H9 (cell line): ENCODE data around the gene CTSE. TPM values are rescaled to one million over a fixed set of nuclear protein-coding genes. Genes with fewer than 3 reads are reported as not detected.

ENCODE experiments used
- DNase-seq: peaks from one replicate; pipeline ENCODE4 v3.0.0-alpha.2; 2017
- H2AFZ ChIP-seq: one replicate; pipeline ENCODE4 v1.6.1; 2013; ENCODE audit warnings: mild to moderate bottlenecking, low read length, control low read depth, moderate library complexity
- H2AK5ac ChIP-seq: 2 replicates; pipeline ENCODE4 v1.6.1; 2013; ENCODE audit warnings: low read length, control low read depth, mixed read lengths; ENCODE audit not compliant: insufficient read length
- H2BK120ac ChIP-seq: one replicate; pipeline ENCODE4 v1.6.1; 2013; ENCODE audit warnings: low read depth, mild to moderate bottlenecking, low read length, control low read depth, inconsistent platforms; ENCODE audit not compliant: poor library complexity, severe bottlenecking
- H2BK12ac ChIP-seq: 2 replicates; pipeline ENCODE4 v1.6.1; 2013; ENCODE audit warnings: low read length, control low read depth, mixed read lengths, low read depth; ENCODE audit not compliant: insufficient read length
- H2BK15ac ChIP-seq: 2 replicates; pipeline ENCODE4 v1.6.1; 2013; ENCODE audit warnings: low read depth, low read length, control low read depth
- H2BK20ac ChIP-seq: one replicate; pipeline ENCODE4 v1.6.1; 2013; ENCODE audit warnings: low read depth, mild to moderate bottlenecking, low read length, control low read depth, inconsistent platforms; ENCODE audit not compliant: poor library complexity, severe bottlenecking
- H2BK5ac ChIP-seq: 2 replicates; pipeline ENCODE4 v1.6.1; 2013; ENCODE audit warnings: low read length, control low read depth, mixed read lengths; ENCODE audit not compliant: insufficient read length
- H3K14ac ChIP-seq: 2 replicates; pipeline ENCODE4 v1.6.1; 2013; ENCODE audit warnings: low read length, control low read depth; ENCODE audit not compliant: insufficient read depth
- H3K18ac ChIP-seq: 2 replicates; pipeline ENCODE4 v1.6.1; 2013; ENCODE audit warnings: low read depth, mild to moderate bottlenecking, mixed read lengths, low read length, control low read depth; ENCODE audit not compliant: insufficient read length
- H3K23ac ChIP-seq: 2 replicates; pipeline ENCODE4 v1.6.1; 2013; ENCODE audit warnings: low read length, control low read depth, mixed read lengths, low read depth; ENCODE audit not compliant: insufficient read length
- H3K23me2 ChIP-seq: 2 replicates; pipeline ENCODE4 v1.6.1; 2013; ENCODE audit warnings: low read depth, mild to moderate bottlenecking, mixed read lengths, low read length, control low read depth; ENCODE audit not compliant: insufficient read length, poor library complexity, severe bottlenecking
- H3K27ac ChIP-seq: 2 replicates; pipeline ENCODE4 v1.5.1; 2013; ENCODE audit warnings: low read length, control low read depth, mixed read lengths, low read depth; ENCODE audit not compliant: insufficient read length
- H3K27me3 ChIP-seq: 2 replicates; pipeline ENCODE4 v1.6.1; 2013; ENCODE audit warnings: low read length, control low read depth, inconsistent platforms; ENCODE audit not compliant: insufficient read depth
- H3K4ac ChIP-seq: 2 replicates; pipeline ENCODE4 v1.6.1; 2013; ENCODE audit warnings: low read depth, mild to moderate bottlenecking, control low read depth, inconsistent platforms, low read length, moderate library complexity
- H3K4me1 ChIP-seq: 2 replicates; pipeline ENCODE4 v1.6.1; 2013; ENCODE audit warnings: low read length, control low read depth, inconsistent platforms; ENCODE audit not compliant: insufficient read depth
- H3K4me2 ChIP-seq: 2 replicates; pipeline ENCODE4 v1.6.1; 2013; ENCODE audit warnings: low read length, control low read depth, mixed read lengths; ENCODE audit not compliant: insufficient read length, insufficient read depth
- H3K56ac ChIP-seq: 2 replicates; pipeline ENCODE4 v1.6.1; 2013; ENCODE audit warnings: low read depth, mild to moderate bottlenecking, mixed read lengths, low read length, control low read depth; ENCODE audit not compliant: insufficient read length
- H3K79me1 ChIP-seq: 2 replicates; pipeline ENCODE4 v1.6.1; 2013; ENCODE audit warnings: low read depth, mild to moderate bottlenecking, moderate library complexity, low read length, control low read depth, inconsistent platforms; ENCODE audit not compliant: insufficient read depth, poor library complexity, severe bottlenecking
- H3K79me2 ChIP-seq: 2 replicates; pipeline ENCODE4 v1.6.1; 2013; ENCODE audit warnings: low read length, control low read depth, inconsistent platforms; ENCODE audit not compliant: insufficient read depth
- H3K9ac ChIP-seq: 2 replicates; pipeline ENCODE4 v1.6.1; 2013; ENCODE audit warnings: low read length, control low read depth, mixed read lengths; ENCODE audit not compliant: insufficient read length; ENCODE audit errors: extremely low read depth
- H3K9me3 ChIP-seq: one replicate; pipeline ENCODE4 v1.6.1; 2013; ENCODE audit warnings: low read depth, low read length, inconsistent platforms; ENCODE audit not compliant: control insufficient read depth
- H3T11ph ChIP-seq: one replicate; pipeline ENCODE4 v1.6.1; 2013; ENCODE audit warnings: mild to moderate bottlenecking, low read length, control low read depth, inconsistent platforms
- H4K20me1 ChIP-seq: one replicate; pipeline ENCODE4 v1.6.1; 2013; ENCODE audit not compliant: control insufficient read depth, insufficient read length, insufficient read depth
- H4K5ac ChIP-seq: 2 replicates; pipeline ENCODE4 v1.6.1; 2013; ENCODE audit warnings: low read depth, mild to moderate bottlenecking, mixed read lengths, low read length, control low read depth; ENCODE audit not compliant: insufficient read length
- H4K8ac ChIP-seq: replicated peaks from 2 replicates; pipeline ENCODE4 v1.6.1; 2013; ENCODE audit warnings: low read length, control low read depth, mixed read lengths, low read depth; ENCODE audit not compliant: insufficient read length
- H4K91ac ChIP-seq: 2 replicates; pipeline ENCODE4 v1.6.1; 2013; ENCODE audit warnings: low read depth, mild to moderate bottlenecking, moderate library complexity, mixed read lengths, low read length, control low read depth; ENCODE audit not compliant: insufficient read length
- H3K27ac Mint-ChIP-seq, 3 experiments: 2 replicates in 2 of 3; 3 replicates in 1 of 3; pipeline ENCODE4 v1.8.0; 2020 to 2021; ENCODE audit warnings: mixed read lengths in 3 of 3, mild to moderate bottlenecking in 1 of 3, moderate library complexity in 1 of 3
- H3K27me3 Mint-ChIP-seq: 2 replicates; pipeline ENCODE4 v1.8.0; 2021; ENCODE audit warnings: low read depth, mild to moderate bottlenecking, moderate library complexity, mixed read lengths
- H3K36me3 Mint-ChIP-seq, 3 experiments: 2 replicates in 2 of 3; 3 replicates in 1 of 3; pipeline ENCODE4 v1.8.0; 2020 to 2021; ENCODE audit warnings: low read depth in 3 of 3, mixed read lengths in 3 of 3; ENCODE audit not compliant: insufficient read depth in 1 of 3
- H3K4me1 Mint-ChIP-seq, 2 experiments: 2 replicates each; pipeline ENCODE4 v1.8.0; 2020; ENCODE audit warnings: mixed read lengths in 2 of 2
- H3K4me3 Mint-ChIP-seq, 2 experiments: 2 replicates in 1 of 2; 3 replicates in 1 of 2; pipeline ENCODE4 v1.8.0; 2020 to 2021; ENCODE audit warnings: mild to moderate bottlenecking in 2 of 2, mixed read lengths in 2 of 2, moderate library complexity in 1 of 2
- H3K9me3 Mint-ChIP-seq, 2 experiments: 2 replicates in 1 of 2; 3 replicates in 1 of 2; pipeline ENCODE4 v1.8.0; 2020; ENCODE audit warnings: mild to moderate bottlenecking in 2 of 2, mixed read lengths in 2 of 2, moderate library complexity in 1 of 2
- total RNA-seq: library from RNA; stranded (reverse); gene quantifications from 2 replicates; pipeline ENCODE4 v1.2.1, GENCODE V29; 2021
- TF ChIP-seq, protein P1 (sequence below): fragments of 200-600 bp; sonication (generic); conservative IDR thresholded peaks from 3 replicates; pipeline ENCODE4 v1.8.0; 2021; ENCODE audit warnings: antibody characterized with exemption, mild to moderate bottlenecking

CTSE gene
- total RNA-seq, 1 experiment from 2014 or later, result not detected

GRCh38 chr1:206049293-206049692, 25.6 kb upstream of the CTSE start:
- Histone ChIP-seq H3K23ac (no peak overlapping the region), H3K4ac (no peak overlapping the region)
- H3K27ac Mint-ChIP-seq, result no peak overlapping the region

More at GRCh38 chr1:206049293-206049692, 25.6 kb upstream of the CTSE start:
- H3K9ac ChIP-seq, result no peak overlapping the region
- no peak overlapping the region for H2AFZ ChIP-seq
- Mint-ChIP-seq H3K27me3 (0 out of 2 replicates have a peak, but pooled peaks cover 2% of the 10 kb centered on the region), H3K4me1 (peaks cover 7 to 13% of the 10 kb centered on the region in 2 experiments), H3K36me3 (peaks cover 0 to 5% (median 2%) of the 10 kb centered on the region in 3 experiments; a peak in 3 of 7 replicates), H3K9me3 (peaks cover 5 to 7% of the 10 kb centered on the region in 2 experiments; a peak in 3 of 5 replicates), H3K4me3 (no peak overlapping the region)
- no peak overlapping the region for H4K91ac ChIP-seq
- H3K4me2 ChIP-seq, result no peak overlapping the region
- no peak overlapping the region for H4K5ac ChIP-seq
- H2BK120ac ChIP-seq, result no peak overlapping the region
- H3K56ac ChIP-seq, result no peak overlapping the region
- H3K4me1 ChIP-seq, result 0 out of 2 replicates have a peak, but pooled peaks cover 2% of the 10 kb centered on the region
- no peaks in the 10 kb centered on the region for H3K27me3 ChIP-seq
- no peak for DNase-seq
- H2AK5ac ChIP-seq, result no peak overlapping the region
- no peak overlapping the region for H4K8ac ChIP-seq
- no peak overlapping the region for H3K27ac ChIP-seq
- H2BK15ac ChIP-seq, result no peak overlapping the region
- H3K9me3 ChIP-seq, result no peaks in the 10 kb centered on the region
- TF ChIP-seq, protein P1, sequence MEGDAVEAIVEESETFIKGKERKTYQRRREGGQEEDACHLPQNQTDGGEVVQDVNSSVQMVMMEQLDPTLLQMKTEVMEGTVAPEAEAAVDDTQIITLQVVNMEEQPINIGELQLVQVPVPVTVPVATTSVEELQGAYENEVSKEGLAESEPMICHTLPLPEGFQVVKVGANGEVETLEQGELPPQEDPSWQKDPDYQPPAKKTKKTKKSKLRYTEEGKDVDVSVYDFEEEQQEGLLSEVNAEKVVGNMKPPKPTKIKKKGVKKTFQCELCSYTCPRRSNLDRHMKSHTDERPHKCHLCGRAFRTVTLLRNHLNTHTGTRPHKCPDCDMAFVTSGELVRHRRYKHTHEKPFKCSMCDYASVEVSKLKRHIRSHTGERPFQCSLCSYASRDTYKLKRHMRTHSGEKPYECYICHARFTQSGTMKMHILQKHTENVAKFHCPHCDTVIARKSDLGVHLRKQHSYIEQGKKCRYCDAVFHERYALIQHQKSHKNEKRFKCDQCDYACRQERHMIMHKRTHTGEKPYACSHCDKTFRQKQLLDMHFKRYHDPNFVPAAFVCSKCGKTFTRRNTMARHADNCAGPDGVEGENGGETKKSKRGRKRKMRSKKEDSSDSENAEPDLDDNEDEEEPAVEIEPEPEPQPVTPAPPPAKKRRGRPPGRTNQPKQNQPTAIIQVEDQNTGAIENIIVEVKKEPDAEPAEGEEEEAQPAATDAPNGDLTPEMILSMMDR, result no peak
- no peaks in the 10 kb centered on the region for H3K79me2 ChIP-seq
- no peaks in the 10 kb centered on the region for H3K79me1 ChIP-seq
- no peaks in the 10 kb centered on the region for H4K20me1 ChIP-seq
- H2BK20ac ChIP-seq, result no peak overlapping the region
- H3K14ac ChIP-seq, result no peak overlapping the region
- H3K23me2 ChIP-seq, result no peaks in the 10 kb centered on the region
- no peak overlapping the region for H3T11ph ChIP-seq
- H2BK12ac ChIP-seq, result no peak overlapping the region
- no peak overlapping the region for H2BK5ac ChIP-seq
- no peak overlapping the region for H3K18ac ChIP-seq
